Activated CD8-positive, alpha-beta T cell treated with anti-CD3 and anti-CD28 coated beads, Interleukin-2, amount 10 ng/mL, durations not matched to agents 7 days and 5 days (primary cell): ENCODE measurements around the gene OPRL1. TPM values are rescaled to one million over a fixed set of nuclear protein-coding genes. Genes with fewer than 3 reads are reported as not detected.

Experiments
- ATAC-seq: fragments of 150-1000 bp; cut with Tn5 transposase; one replicate; pipeline ENCODE4 v1.10.0; 2021; ENCODE audit warnings: moderate library complexity
- CTCF ChIA-PET: fragments of 350-600 bp; sonication (Branson Sonifier 250); formaldehyde crosslinking; loops from one replicate; lab custom pipeline; 2021; ENCODE audit warnings: antibody characterized with exemption; lab: Charles Lee
- POLR2A ChIA-PET: fragments of 350-600 bp; sonication (Branson Sonifier 250); formaldehyde crosslinking; loops from one replicate; lab custom pipeline; 2021; ENCODE audit warnings: antibody characterized with exemption; lab: Charles Lee
- DNase-seq: peaks from one replicate; pipeline ENCODE4 v3.0.0-alpha.2; 2020
- H3K27ac Mint-ChIP-seq: one replicate; pipeline ENCODE4 v1.8.0; 2021; ENCODE audit warnings: mild to moderate bottlenecking, mixed read lengths
- H3K27me3 Mint-ChIP-seq: one replicate; pipeline ENCODE4 v1.8.0; 2021; ENCODE audit warnings: low read depth, mixed read lengths
- H3K36me3 Mint-ChIP-seq: one replicate; pipeline ENCODE4 v1.8.0; 2021; ENCODE audit warnings: low read depth, mixed read lengths
- H3K4me1 Mint-ChIP-seq: one replicate; pipeline ENCODE4 v1.8.0; 2021; ENCODE audit warnings: low read depth, mixed read lengths
- H3K4me3 Mint-ChIP-seq: one replicate; pipeline ENCODE4 v1.8.0; 2021; ENCODE audit warnings: mild to moderate bottlenecking, mixed read lengths
- H3K9me3 Mint-ChIP-seq: one replicate; pipeline ENCODE4 v1.8.0; 2022; ENCODE audit warnings: mixed read lengths; ENCODE audit not compliant: insufficient read depth
- total RNA-seq, 2 experiments: library from RNA; stranded (reverse); gene quantifications; one replicate each; pipeline ENCODE4 v1.2.3, GENCODE V29; 2021

The OPRL1 gene
- total RNA-seq, 2 experiments from 2014 or later: 1.5 to 2.0 TPM

- Mint-ChIP-seq H3K27ac (peak overlapping the region; percentile 60), H3K4me1 (peaks cover 48% of the 10 kb centered on the region), H3K4me3 (no peak overlapping the region), H3K36me3 (peaks cover 55% of the 10 kb centered on the region), H3K27me3 (no peaks in the 10 kb centered on the region), H3K9me3 (no peaks in the 10 kb centered on the region)
- DNase-seq: no peak
- ATAC-seq: no peak
- ChIA-PET CTCF (no interaction called here), POLR2A (interaction anchor here (0.7 to 2.2 kb wide), 2 partner anchors 9 to 10 kb away, joined by 3 to 11 read pairs; no protein-coding TSS in a partner anchor)
Observed at GRCh38 chr20:64075556-64075955, 4.3 kb upstream of the OPRL1 start.

- ChIA-PET CTCF (interaction anchor here (0.6 to 2.3 kb wide), 2 partner anchors 37 to 853 kb away, joined by 3 to 18 read pairs; no protein-coding TSS in a partner anchor), POLR2A (interaction anchor here (1.0 to 2.2 kb wide), 2 partner anchors 10 to 38 kb away, joined by 5 to 11 read pairs; no protein-coding TSS in a partner anchor)
- Mint-ChIP-seq H3K36me3 (peaks cover 52% of the 10 kb centered on the region), H3K27ac (peak overlapping the region; percentile 60), H3K4me1 (peaks cover 54% of the 10 kb centered on the region), H3K27me3 (no peaks in the 10 kb centered on the region), H3K9me3 (no peaks in the 10 kb centered on the region), H3K4me3 (peak overlapping the region; percentile 96)
- DNase-seq (no peak), ATAC-seq (no peak)
Observed at GRCh38 chr20:64076061-64076997, 3.6 kb upstream of the OPRL1 start.

GRCh38 chr20:64077094-64077493, 2.8 kb upstream of the OPRL1 start:
- Mint-ChIP-seq H3K27ac (peak overlapping the region; percentile 93), H3K9me3 (no peaks in the 10 kb centered on the region), H3K4me1 (peaks cover 55% of the 10 kb centered on the region), H3K27me3 (no peaks in the 10 kb centered on the region), H3K4me3 (peak overlapping the region; percentile 96), H3K36me3 (peaks cover 51% of the 10 kb centered on the region)
- CTCF ChIA-PET: interaction anchor here (0.6 to 2.8 kb wide), 5 partner anchors 8 to 854 kb away, joined by 3 to 18 read pairs (median 7); partner anchors contain the start of gene PRPF6
- DNase-seq: peak; percentile 72
- POLR2A ChIA-PET: interaction anchor here (1.0 to 2.2 kb wide), 2 partner anchors 11 to 39 kb away, joined by 5 to 11 read pairs; no protein-coding TSS in a partner anchor
- peak; percentile 10 for ATAC-seq

GRCh38 chr20:64077541-64077875, 2.4 kb upstream of the OPRL1 start:
- peak overlapping the region; percentile 93 for H3K27ac Mint-ChIP-seq
- DNase-seq (no peak), ATAC-seq (peak; percentile 9)
- peaks cover 46% of the 10 kb centered on the region for H3K36me3 Mint-ChIP-seq
- no peaks in the 10 kb centered on the region for H3K9me3 Mint-ChIP-seq
- peak overlapping the region; percentile 96 for H3K4me3 Mint-ChIP-seq
- CTCF ChIA-PET: interaction anchor here (0.8 to 2.8 kb wide), 6 partner anchors 8 to 100 kb away, joined by 3 to 18 read pairs (median 6); partner anchors contain the start of gene PRPF6
- H3K4me1 Mint-ChIP-seq: peaks cover 55% of the 10 kb centered on the region
- POLR2A ChIA-PET: interaction anchor here (0.7 to 2.2 kb wide), 4 partner anchors 11 to 420 kb away, joined by 3 to 11 read pairs (median 5); partner anchors contain the start of gene RTEL1
- no peaks in the 10 kb centered on the region for H3K27me3 Mint-ChIP-seq

- Mint-ChIP-seq H3K9me3 (no peaks in the 10 kb centered on the region), H3K27me3 (no peaks in the 10 kb centered on the region), H3K27ac (peak overlapping the region; percentile 93), H3K36me3 (peaks cover 44% of the 10 kb centered on the region), H3K4me1 (peaks cover 55% of the 10 kb centered on the region), H3K4me3 (peak overlapping the region; percentile 96)
- CTCF ChIA-PET: interaction anchor here (0.8 to 2.8 kb wide), 10 partner anchors 9 to 213 kb away, joined by 3 to 18 read pairs (median 5); partner anchors contain the start of genes PRPF6 and TPD52L2
- POLR2A ChIA-PET: interaction anchor here (0.7 to 2.2 kb wide), 3 partner anchors 11 to 420 kb away, joined by 3 to 11 read pairs (median 5); partner anchors contain the start of gene RTEL1
- ATAC-seq: peak; percentile 59
- peak; percentile 90 for DNase-seq
Observed at GRCh38 chr20:64077876-64078551, 1.9 kb upstream of the OPRL1 start.

- H3K4me3 Mint-ChIP-seq: peak overlapping the region; percentile 96
- peak overlapping the region; percentile 93 for H3K27ac Mint-ChIP-seq
- DNase-seq (no peak), ATAC-seq (no peak)
- no peaks in the 10 kb centered on the region for H3K9me3 Mint-ChIP-seq
- peaks cover 38% of the 10 kb centered on the region for H3K36me3 Mint-ChIP-seq
- H3K27me3 Mint-ChIP-seq: no peaks in the 10 kb centered on the region
- peaks cover 55% of the 10 kb centered on the region for H3K4me1 Mint-ChIP-seq
- ChIA-PET POLR2A (interaction anchor here (0.8 to 1.0 kb wide), 4 partner anchors 12 to 558 kb away, joined by 3 to 5 read pairs (median 4); partner anchors contain the start of gene TPD52L2), CTCF (interaction anchor here (0.7 to 2.8 kb wide), 13 partner anchors 10 to 541 kb away, joined by 3 to 20 read pairs (median 4); partner anchors contain the start of genes PRPF6 and TPD52L2)
Observed at GRCh38 chr20:64078934-64079272, 979 bp upstream of the OPRL1 start.

GRCh38 chr20:64079273-64080012, 439 bp upstream of the OPRL1 start, which contains the start of gene RGS19:
Gene RGS19 (minus strand): TSS chr20:64079518. CDS start chr20:64076886, 2,632 bp downstream.
- CTCF ChIA-PET: interaction anchor here (0.7 to 2.8 kb wide), 13 partner anchors 10 to 542 kb away, joined by 3 to 20 read pairs (median 3); partner anchors contain the start of genes PRPF6 and TPD52L2
- ATAC-seq (peak; percentile 41), DNase-seq (peak; percentile 86)
- peak within 1 kb of the TSS; percentile 96 for H3K4me3 Mint-ChIP-seq
- H3K27ac Mint-ChIP-seq: peak within 1 kb of the TSS; percentile 93
- H3K9me3 Mint-ChIP-seq: no peaks in the 10 kb centered on the region
- peaks cover 34% of the 10 kb centered on the region for H3K36me3 Mint-ChIP-seq
- peaks cover 3% of the 10 kb centered on the region for H3K27me3 Mint-ChIP-seq
- H3K4me1 Mint-ChIP-seq: peaks cover 54% of the 10 kb centered on the region
- POLR2A ChIA-PET: interaction anchor here (0.7 to 1.1 kb wide), 6 partner anchors 13 to 558 kb away, joined by 3 to 5 read pairs (median 4); partner anchors contain the start of gene TPD52L2

- ATAC-seq (no peak), DNase-seq (no peak)
- Mint-ChIP-seq H3K27me3 (peaks cover 13% of the 10 kb centered on the region), H3K36me3 (peaks cover 21% of the 10 kb centered on the region), H3K9me3 (no peaks in the 10 kb centered on the region), H3K27ac (peak overlapping the region; percentile 73), H3K4me3 (peak overlapping the region; percentile 77), H3K4me1 (peaks cover 46% of the 10 kb centered on the region)
- ChIA-PET CTCF (interaction anchor here (0.9 to 2.7 kb wide), 5 partner anchors 21 to 102 kb away, joined by 3 to 20 read pairs (median 3); partner anchors contain the start of genes NPBWR2, PRPF6 and SAMD10), POLR2A (no interaction called here)
Observed at GRCh38 chr20:64080813-64081623, 1.1 kb downstream of the OPRL1 start.

- Mint-ChIP-seq H3K27ac (no peak overlapping the region), H3K4me3 (no peak overlapping the region), H3K27me3 (peaks cover 16% of the 10 kb centered on the region), H3K36me3 (peaks cover 15% of the 10 kb centered on the region), H3K9me3 (no peaks in the 10 kb centered on the region), H3K4me1 (peaks cover 40% of the 10 kb centered on the region)
- CTCF ChIA-PET: interaction anchor here (1.1 to 2.7 kb wide), 3 partner anchors 21 to 39 kb away, joined by 3 to 20 read pairs (median 3); partner anchors contain the start of gene NPBWR2
- POLR2A ChIA-PET: interaction anchor here (0.7 kb wide), 1 partner anchor 39 kb away, joined by 3 read pairs; no protein-coding TSS in a partner anchor
- no peak for ATAC-seq
- DNase-seq: no peak
Observed at GRCh38 chr20:64081624-64081964, 1.7 kb downstream of the OPRL1 start.
